ENCODE data around the gene ALAD.

Gene ALAD

DNA sequence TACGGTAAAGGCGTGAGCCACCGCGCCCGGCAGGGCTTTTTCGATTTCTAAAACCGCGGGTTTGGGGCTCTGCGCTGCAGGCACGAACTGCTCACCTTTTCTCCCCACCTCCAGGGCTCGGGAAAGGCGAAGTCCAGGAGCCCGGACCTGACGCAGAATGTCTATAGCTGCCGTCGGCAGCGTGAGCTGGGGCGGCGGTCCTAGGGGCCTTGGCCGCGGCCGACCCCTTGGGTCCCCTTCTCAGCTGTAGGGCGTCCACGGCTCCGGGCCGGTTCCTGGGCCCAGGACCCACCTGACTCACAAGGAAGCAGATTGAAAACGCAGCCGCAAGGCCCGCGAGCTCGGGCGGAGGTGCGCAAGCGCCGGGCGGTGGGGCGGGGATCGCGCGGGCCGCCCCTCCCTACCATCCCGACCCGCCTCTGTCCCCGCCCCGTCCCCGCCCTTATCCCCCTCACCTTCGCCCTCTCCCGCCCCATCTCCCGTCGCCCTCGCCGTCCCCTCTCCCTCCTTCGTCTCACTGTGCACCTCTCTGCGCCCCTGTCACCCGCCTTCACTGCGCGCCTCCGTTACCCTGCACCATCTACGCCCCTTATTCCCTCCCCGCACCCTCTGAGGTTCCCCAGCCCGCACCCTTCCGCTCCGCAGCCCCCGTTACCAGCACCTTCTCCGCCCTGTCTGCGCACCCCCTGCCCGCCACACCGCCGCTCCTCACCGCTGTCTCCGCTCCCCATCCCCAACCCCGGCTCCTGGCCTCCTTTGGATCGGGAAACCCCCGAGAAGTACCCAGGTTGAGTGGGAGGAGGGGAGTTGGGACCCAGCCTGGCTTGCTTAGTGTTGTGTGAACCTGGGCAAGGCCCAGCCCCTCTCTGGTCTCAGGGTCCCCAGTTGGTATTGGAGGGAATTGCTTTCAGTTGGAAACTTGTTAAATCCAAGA lies 24.2 kb downstream of the ALAD start, which contains the start of gene HDHD3:
Gene HDHD3 (minus strand): TSS at position 353 of the 934 bp plus-strand sequence. CDS start 2,632 bp downstream, outside the sequence.
- peak within 1 kb of the TSS; percentile 83 for H3K27ac ChIP-seq
- TF ChIP-seq, protein P1, sequence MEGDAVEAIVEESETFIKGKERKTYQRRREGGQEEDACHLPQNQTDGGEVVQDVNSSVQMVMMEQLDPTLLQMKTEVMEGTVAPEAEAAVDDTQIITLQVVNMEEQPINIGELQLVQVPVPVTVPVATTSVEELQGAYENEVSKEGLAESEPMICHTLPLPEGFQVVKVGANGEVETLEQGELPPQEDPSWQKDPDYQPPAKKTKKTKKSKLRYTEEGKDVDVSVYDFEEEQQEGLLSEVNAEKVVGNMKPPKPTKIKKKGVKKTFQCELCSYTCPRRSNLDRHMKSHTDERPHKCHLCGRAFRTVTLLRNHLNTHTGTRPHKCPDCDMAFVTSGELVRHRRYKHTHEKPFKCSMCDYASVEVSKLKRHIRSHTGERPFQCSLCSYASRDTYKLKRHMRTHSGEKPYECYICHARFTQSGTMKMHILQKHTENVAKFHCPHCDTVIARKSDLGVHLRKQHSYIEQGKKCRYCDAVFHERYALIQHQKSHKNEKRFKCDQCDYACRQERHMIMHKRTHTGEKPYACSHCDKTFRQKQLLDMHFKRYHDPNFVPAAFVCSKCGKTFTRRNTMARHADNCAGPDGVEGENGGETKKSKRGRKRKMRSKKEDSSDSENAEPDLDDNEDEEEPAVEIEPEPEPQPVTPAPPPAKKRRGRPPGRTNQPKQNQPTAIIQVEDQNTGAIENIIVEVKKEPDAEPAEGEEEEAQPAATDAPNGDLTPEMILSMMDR (IDR thresholded peaks at IDR 0.05): no peak
- TF ChIP-seq ZFX (IDR thresholded peaks at IDR 0.05; ENCODE audit: borderline replicate concordance): no peak

DNA sequence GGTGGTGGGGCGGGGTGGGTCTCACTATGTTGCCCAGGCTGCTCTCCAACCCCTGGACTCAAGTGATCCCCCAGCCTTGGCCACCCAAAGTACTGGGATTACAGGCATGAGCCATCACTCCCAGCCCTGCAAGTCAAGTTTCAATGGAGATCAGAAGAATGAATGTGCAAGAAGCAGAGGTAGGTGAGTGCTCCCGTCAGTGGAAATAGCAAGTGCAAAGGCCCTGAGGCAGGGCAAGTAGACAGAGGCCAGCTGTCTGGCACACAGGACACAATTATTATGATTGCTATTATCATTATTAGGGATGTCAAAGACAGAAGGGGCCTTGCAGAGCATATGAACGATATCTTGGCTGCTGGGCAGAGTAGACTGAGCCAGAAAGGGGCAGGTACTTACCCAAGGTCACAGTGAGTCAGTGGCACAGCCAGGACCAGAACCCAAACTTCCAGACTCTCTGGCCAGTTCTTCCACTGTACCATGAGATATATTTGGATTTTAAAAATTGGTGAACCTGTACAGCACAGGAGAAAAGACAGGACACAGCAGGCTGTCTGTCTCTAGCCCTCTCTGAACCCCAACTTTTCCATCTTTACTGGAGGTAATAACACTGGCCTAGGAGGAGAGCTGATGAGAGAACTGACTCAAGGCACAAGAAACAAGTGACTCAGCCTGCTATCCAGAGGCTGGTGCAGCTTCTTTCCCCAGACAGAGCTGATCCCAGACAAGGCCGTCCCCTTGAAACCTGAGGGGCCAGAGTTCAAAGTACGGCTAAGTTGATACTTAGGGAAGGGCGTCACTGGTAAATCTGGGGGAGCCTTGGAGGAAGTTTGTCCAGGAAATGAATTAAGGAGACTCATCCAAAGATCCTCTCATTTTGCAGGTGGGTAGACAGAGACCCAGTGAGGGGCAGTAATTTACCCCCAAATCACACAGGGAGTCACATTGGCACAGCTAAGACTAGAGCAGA lies 25.7 kb downstream of the ALAD start:
- H3K27ac ChIP-seq: peak overlapping the region; percentile 83
- no peak for TF ChIP-seq ZFX (IDR thresholded peaks at IDR 0.05; ENCODE audit: borderline replicate concordance)
- TF ChIP-seq, protein P1 (IDR thresholded peaks at IDR 0.05): no peak

DNA sequence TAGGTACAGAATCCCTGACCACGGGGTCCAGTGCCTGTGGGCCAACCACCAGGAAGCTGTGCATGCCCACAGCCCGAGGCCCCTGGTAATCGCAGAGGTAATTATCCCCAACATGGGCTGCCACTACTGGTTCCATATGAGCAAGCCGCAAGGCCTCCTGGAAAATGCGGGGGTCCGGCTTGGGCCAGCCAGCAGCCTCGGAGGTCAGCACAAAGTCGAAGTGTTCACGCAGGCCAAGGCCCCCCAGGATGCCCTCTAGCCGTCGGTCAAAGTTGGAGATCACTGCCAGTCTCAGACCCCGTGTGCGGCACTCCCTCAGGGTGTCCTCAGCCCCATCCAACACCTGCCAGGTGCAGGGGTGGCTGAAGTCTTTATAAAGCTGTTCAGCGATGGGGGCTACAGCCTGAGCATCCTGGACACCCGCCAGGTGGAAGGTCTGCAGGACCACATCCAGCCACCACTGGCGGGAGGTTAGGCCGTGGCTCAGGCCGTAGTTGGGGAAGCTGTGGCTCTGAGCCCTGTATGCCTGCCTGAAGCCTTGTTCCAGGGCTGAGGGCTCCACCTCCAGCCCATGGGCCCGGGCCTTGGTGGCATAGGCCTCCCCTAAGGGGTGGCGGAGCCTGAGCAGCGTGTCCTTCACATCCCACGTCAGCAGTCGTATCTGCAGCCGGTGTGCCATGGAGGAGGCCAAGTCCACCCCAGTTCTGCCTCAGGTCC lies 27.2 kb downstream of the ALAD start:
- TF ChIP-seq ZFX (IDR thresholded peaks at IDR 0.05; ENCODE audit: borderline replicate concordance): no peak
- TF ChIP-seq, protein P1 (IDR thresholded peaks at IDR 0.05): no peak
- no peak overlapping the region for H3K27ac ChIP-seq

DNA sequence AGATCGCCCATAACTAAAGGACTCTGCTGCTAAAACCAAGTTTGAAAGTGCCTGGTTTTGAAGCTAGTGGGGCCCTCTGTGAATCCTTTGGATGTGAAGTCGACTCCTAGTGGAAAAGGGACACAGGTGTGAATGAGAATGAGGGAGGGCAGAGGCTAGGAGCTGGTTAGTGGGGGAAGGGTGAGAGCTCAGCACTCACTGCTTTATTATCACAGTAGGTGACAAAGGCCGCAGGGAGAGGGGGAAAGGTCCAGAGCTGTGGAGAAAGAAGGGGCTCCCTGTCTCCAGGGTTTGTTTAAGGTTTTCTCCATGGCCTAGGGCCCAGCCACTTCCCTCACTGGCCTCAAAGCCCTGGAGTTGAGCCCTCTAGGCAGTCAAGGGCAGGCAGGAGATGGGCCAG lies 27.8 kb downstream of the ALAD start:
- TF ChIP-seq, protein P1 (IDR thresholded peaks at IDR 0.05): no peak
- no peak for TF ChIP-seq ZFX (IDR thresholded peaks at IDR 0.05; ENCODE audit: borderline replicate concordance)

DNA sequence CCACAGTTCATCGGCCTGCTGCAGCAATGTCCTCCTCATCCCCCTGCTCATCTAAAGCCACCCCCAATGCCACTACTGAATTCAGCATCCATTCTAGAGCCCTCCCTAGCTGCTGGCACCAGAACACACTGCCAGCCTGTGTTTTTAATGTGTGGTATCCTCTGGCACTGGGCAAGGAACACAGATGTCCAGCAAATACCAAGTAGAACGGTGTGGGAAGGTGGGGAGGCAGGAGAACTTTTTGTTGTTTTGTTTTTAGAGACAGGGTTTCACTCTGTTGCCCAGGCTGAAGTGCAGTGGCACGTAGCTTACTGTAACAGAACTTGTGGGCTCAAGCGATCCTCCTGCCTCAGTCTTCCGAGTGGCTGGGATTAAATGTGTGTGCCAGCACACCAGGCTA lies 29.0 kb downstream of the ALAD start:
- peak overlapping the region; percentile 17; the same call in 1 of the 2 replicates for H3K27ac ChIP-seq
- TF ChIP-seq, protein P1 (IDR thresholded peaks at IDR 0.05): no peak
- TF ChIP-seq ZFX (IDR thresholded peaks at IDR 0.05; ENCODE audit: borderline replicate concordance): no peak

More for the DNA sequence above, 27.8 kb downstream of the ALAD start:
- H3K27ac ChIP-seq: no peak overlapping the region

DNA sequence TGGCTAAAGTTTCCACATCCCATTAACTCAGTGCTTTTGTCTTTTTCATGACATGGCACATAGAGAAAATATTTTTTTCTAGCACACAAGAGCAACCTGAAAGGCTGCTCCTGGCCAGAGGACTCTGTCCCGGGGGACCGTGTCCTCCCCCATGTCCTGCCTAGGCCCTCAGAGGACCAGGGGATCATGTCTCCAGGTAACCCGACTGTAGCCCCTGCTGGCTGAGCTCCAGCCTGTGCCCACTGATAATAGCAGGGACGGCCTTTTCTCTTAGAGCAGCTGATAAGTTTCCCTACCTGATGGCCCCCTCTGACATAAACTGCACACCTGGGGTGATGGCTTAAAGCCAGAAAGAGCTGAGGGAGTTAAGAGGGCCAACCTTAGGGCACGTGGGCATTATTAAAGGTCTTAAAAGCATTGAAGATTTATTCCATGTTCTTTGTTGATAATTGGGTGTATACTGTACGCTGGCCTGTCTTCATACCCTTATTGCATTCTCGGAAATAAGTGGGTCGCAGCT lies 30.2 kb downstream of the ALAD start:
- TF ChIP-seq, protein P1 (IDR thresholded peaks at IDR 0.05): no peak
- no peak for TF ChIP-seq ZFX (IDR thresholded peaks at IDR 0.05; ENCODE audit: borderline replicate concordance)
- 0 out of 2 replicates have a peak overlapping the region, but pooled peaks have one; percentile 13 for H3K27ac ChIP-seq
